HG02840 (cell line): ENCODE data around the gene ZC2HC1C.

Experiments used
- ATAC-seq: cut with Tn5 transposase; IDR thresholded peaks from one replicate; pipeline ENCODE4 v1.9.1; 2021; ENCODE audit warnings: mild to moderate bottlenecking, moderate library complexity, moderate number of reproducible peaks; ENCODE audit not compliant: unreplicated experiment, low FRiP score

The ZC2HC1C gene, protein sequence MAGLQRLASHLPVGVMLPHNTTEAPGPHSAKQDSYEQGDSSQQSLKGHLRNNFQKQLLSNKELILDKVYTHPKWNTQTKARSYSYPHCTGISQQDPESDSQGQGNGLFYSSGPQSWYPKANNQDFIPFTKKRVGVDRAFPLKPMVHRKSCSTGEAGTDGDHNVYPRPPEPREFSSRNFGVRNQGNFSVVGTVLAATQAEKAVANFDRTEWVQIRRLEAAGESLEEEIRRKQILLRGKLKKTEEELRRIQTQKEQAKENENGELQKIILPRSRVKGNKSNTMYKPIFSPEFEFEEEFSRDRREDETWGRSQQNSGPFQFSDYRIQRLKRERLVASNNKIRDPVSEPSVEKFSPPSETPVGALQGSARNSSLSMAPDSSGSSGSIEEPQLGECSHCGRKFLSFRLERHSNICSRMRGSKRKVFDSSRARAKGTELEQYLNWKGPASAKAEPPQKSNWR

DNA sequence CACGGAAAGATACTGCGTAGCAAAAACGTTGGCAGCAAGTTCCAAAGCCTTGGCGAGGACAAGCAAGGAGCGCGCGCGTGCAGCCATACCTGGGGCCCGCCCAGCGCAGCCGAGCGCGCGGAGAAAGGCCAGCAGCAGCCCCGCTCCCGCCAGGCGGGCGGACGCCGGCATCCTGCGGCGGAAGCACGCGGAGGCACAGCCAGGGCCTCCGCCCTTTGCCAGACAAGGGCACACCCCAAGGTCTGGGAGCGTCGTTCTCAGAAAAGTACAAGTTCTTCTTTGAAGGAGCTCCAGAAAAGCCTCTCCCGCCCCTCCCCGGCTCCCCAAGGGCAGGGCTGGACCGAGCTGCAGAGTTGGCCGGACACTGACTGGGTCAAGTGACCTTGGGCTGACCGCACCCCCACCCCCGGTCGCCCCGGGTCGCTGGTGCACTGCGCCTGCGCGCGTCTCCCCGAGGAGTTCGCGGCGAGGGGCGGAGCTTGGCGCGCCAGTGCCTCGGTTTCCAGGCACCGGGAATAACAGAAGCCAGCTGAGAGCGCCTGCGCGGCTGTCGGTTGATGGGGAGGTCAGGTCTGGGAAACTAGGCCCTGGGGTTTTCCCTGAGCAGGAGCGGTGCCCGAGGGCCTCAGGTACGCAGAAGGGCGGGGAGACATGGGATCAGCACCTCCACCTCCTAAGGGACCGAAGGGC, at the start of gene ZC2HC1C:
Gene ZC2HC1C (plus strand): TSS at position 521 of the 690 bp plus-strand sequence. CDS start 933 bp downstream, outside the sequence.
- no peak for ATAC-seq

DNA sequence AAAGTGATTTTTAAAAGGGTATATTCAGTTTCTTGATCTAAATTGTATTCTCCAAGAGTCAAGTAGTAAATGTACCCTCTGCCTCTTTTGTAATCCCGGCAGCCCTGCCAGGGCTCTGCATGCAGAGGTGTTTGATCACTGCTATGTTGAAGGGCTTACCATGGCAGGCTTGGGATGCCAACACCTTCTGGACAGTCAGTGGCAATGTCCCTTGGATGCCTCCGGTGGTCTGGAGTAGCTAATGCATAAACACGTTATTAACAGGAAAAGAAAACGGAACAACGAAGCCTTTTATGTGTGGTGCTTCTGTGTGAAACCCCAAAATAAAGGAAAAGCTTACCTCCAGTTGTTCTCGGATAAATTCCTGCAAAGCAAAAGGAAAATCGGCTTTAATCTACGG, 46.8 kb upstream of the ZC2HC1C start:
- ATAC-seq = no peak

DNA sequence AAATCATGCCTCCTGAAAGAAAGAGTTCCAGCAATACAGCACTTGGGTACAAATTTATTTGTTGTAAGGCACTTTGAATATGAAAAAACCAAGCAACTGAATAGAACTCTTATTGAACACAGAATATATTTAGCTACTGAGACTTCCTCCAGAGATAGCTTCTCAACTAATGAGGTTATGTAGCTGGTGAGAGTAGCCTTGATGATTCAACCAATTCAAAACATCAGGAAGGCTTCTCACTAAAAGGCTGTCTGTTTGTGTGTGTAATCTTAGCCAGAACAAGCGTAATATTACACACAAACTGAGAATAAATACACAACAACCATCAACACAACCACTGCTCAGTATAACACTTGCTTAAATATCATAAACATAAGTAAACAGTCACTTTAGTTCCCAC, 46.3 kb upstream of the ZC2HC1C start:
- no peak for ATAC-seq

DNA sequence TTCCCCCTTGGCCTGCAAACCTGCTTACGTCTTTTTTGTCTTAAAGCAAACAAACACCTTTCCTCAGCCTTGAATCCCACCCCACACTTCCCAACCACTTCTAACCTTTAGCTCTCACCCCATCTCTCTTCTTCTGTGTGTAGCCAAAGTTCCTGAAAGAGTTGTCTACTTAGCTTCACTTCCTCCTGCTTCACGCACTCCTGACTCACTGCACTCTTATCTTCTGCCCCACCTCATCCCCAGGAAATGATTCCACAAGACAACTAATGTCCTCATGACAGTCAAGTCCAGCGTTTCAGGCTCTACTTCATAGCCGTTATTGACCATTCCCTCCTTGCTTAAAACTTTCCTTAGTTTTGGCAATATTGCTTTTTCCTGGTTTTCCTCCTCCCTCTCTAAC, 44.4 kb upstream of the ZC2HC1C start:
- ATAC-seq = no peak

DNA sequence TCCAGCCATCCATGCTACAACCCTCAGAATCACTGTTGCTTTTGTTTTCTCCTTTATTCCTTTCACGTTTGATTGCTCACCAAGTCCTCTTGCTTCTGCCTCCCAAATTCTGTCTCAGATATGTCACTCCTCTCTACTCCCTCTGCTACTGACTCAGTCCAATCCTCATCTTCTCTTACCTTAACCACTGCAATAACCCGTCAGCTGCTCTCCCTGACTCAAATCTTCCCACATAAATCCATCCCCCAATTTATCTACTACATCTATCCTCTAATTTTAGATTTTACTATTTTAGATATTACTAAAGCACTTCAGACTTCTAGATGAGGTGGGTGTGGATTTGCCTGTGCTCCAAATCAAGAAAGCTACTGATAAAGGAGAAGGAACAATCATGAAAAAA, 43.6 kb upstream of the ZC2HC1C start:
- ATAC-seq = no peak

DNA sequence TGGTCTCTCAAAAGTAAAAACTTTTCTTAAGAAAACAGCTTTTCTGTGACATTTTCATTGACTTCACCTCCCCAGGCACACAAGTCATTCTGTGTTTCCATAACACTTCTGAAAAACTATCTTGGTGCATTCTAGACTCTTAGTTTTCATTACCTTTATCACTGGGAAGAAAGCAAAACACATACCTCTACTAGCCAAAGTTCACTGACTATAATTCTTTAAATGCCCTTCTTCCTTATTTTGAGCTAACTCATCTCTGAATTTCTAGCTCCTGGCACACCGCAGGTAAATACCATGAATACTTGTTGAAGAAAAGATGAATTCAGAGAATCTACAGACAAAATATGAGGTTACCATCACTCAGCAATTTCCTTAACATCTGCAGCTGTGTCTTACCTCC, 39.3 kb upstream of the ZC2HC1C start:
- ATAC-seq = no peak

DNA sequence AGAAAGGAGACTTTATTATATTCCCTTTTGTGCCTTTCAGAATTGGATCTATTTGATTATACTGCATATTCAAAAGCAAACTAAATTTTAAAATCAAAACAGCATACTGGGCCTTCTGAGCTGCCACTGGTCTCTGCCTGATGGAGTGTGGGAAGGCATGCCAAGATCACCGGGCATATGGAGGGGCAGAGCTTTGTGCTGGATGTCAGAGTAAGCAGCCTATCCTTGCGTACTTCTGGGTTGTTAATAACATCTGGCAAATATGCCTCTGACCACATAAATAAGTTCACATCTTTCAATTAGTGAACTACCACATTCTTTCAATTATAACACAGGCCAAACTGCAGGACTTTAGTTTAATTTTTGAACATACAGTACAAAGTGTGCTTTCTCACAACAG, 36.5 kb upstream of the ZC2HC1C start:
- ATAC-seq = no peak

DNA sequence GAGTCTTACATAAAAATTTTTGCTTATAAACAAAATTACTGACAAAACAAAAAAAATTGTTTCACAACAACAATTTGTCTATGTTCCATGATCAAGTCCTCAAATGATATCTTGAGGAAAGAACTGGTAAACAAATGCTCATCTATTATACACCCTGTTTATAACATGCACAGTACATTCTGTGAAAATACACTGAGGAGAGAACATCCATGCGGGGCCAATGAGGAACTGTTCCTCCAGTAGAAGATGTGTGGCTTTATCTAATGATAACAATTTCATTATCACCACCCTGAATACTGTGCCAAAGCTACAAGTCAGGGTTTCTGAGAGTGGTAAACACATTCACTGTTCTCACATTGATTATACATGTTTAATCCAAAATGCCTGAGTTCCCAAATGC, 28.9 kb upstream of the ZC2HC1C start:
- no peak for ATAC-seq

DNA sequence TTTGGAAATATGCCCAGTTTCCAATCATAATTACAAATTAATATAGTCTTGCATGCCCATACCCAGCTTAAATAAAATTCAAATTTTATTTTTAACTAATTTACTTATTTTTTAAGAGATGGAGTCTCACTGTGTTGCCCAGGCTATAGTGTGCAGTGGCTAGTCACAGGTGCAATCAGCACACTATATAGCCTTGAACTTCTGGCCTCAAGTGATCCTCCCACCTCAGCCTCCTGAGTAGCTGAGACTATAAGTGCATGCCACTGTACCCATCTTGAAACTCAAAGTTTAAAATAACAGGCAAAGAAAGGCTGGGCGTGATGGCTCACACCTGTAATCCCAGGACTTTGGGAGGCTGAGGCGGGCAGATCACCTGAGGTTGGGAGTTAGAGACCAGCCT, 28.5 kb upstream of the ZC2HC1C start:
- no peak for ATAC-seq

DNA sequence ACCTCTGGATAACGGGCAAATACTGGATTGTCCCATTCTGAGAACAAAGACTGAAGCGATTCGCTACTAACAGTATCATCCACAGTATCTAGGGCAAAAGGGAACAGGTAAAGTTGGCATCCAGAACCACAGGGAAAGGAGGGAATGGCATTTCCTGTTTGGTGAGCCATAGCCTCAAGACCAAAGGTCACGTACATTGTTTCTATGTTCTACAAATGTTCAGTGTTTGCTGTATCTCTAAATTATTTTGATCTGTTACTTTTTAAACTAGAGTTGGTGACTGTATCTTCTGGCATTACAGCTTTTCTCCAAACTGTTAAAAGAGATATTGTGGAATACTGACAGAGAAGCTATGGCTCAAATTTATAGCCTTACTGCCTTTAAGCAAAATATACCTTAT, 27.8 kb upstream of the ZC2HC1C start:
- no peak for ATAC-seq

DNA sequence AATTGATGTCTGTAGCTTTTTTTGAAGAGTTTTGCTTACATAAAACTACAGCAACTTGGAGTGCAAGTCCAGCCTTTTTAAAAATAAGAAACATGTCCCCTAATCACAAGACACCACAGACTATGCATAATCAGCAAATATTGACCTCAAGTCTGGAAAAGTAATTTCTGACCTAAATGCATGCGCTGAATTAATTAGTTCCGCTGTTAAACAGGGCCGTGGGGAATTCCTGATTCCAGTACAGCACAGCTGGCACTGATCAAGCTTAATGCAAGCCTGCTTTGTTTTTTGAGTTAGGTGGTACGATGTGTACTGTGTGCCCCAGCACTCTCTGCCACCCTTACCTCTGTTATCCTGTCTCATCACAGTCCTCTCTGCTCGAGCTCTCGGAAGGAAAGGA, 27.4 kb upstream of the ZC2HC1C start:
- ATAC-seq = no peak

DNA sequence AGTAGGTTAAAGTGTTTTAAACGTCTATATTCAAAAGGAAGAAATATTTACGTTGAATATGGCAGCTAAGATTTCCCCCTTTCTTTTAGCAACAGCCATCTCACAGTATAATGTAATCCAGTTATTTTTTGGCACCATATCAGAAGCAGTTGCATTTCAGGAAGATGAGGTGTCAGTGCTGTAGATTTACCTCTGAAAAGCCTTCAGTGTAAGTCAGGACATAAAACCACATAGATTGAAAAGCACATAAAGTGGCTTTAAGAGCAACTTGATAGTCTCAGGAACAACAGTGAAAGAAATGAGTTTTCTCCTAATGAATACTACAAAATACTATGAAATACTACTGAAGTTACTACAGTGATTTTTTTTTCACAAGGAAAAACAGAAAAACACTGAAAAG, 25.1 kb upstream of the ZC2HC1C start:
- ATAC-seq = no peak

DNA sequence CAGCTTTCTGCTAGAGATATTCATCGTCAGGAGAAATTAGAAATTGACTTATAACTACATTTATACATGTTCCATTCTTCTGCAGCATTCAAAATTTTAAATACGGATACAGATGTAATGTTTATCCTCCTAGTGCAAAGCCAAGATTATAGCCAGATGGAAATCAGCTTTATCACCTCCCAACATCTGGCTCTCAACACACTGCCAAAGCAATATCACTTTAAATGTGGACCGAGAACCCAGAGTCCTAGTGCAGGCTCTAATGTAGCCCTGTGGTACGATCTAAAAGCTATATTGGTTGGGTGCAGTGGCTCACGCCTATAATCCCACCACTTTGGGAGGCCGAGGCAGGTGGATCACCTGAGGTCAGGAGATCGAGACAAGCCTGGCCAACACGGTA, 24.7 kb upstream of the ZC2HC1C start:
- ATAC-seq = no peak

DNA sequence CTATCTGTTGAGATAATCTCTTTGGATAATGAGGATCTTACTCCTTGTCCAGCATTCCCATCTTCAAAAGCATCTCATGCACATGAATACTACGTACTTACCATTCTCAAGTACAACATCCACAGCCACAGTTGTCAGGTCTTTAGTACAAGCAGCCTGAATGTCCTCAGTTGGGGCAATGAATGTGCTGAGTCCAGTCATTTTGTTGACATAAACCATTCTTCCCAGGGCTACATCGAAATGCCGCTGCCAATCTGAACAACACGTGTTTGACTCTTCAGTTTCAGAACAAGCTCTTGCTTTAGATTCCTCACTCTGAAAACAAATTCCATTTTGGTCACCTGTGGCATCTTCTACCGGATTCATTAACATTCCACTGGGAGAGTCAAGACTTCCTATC, 23.2 kb upstream of the ZC2HC1C start:
- ATAC-seq = no peak

DNA sequence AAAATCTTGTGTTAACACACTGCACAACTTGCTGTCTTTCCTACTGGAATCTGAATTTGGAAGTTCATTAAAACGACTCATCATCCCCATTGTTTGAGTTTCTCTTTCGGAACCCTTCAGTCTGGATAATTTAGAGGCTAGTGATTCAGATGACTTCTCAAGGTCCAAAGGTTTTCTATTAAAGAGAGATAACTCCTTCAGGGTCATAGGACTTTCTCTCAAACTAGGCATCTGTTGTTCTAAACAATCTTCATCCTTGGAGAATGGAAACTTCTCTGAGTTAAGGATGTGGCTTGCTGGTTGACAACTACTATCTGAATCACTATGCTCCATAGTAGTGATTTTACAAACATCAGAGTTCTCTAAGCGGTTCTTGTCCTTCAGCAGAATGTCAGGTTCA, 22.5 kb upstream of the ZC2HC1C start:
- ATAC-seq = no peak

DNA sequence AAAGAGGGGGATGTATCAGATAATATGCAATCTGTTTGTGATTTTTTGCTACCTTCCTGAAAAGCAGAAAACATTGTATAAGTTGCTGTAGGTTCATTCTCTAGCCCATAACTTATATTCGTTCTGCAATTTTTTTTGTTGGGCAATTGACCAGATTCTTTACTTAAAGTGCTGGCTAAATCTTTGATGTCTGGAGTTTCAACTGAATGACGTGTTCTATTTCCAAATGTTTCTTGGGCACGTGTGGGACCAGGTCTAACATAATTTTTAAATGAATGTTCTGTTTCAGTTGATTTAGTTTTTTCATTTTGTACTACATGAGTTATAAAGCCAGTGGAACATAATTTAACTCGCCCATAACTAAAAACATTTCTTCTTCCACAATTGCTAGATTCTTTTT, 21.9 kb upstream of the ZC2HC1C start:
- no peak for ATAC-seq

DNA sequence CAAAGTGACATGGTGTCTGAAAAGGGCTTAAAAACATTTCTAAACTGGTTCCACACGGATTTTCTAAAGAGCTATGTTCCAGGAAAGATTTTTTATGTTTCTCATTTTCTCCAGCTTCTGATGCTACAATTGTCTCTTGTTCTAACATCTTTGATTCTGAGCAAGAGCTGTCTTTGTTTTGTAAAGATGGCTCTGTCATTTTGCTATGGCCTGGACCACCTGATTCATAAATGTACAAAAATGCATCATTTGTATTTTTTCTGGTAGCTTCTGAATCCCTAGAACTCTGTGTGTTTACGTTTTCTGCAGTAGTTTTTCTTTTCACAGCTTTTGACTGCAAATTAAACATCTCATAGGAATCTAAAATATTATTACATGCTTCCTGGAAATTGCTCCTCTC, 21.3 kb upstream of the ZC2HC1C start:
- ATAC-seq = no peak

DNA sequence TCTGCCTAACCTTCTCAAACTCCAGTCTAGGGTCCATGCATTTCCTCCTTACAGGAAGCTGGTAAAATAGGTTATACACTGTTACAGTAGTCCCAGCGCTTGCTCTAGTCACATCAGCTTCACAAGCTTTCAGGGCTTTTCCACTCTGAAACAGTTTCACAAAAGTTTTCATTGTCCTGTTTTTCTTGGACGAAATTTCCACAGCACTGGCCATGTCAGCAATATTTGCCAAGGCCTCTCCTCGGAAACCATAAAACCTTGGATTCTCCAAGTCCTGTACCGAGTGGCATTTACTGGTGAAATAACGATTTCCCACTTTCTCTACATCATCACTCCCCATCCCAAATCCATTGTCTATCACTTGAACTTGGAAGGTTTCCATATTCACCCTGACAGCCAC, 20.3 kb upstream of the ZC2HC1C start:
- no peak for ATAC-seq

DNA sequence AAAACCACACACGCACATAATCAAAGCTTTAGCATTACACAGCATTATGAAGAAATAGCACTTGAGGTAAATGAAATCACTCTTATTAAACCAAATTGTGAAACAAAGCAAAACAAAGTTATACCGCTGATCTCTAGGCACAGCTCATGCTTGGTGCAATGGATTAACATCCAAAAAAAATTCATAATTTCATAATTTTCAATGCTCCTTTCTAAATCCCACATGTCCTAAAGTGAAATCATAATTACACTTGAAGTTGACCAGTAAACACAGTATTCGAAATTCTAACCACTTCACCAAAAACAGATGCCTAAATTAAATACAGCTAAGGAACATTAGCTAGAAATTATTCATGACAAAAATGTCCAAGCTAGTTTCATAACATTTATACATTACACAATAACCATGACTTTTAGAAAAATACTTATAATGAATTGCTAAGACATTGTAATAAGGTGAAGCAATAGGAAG, 19.7 kb upstream of the ZC2HC1C start:
- no peak for ATAC-seq

DNA sequence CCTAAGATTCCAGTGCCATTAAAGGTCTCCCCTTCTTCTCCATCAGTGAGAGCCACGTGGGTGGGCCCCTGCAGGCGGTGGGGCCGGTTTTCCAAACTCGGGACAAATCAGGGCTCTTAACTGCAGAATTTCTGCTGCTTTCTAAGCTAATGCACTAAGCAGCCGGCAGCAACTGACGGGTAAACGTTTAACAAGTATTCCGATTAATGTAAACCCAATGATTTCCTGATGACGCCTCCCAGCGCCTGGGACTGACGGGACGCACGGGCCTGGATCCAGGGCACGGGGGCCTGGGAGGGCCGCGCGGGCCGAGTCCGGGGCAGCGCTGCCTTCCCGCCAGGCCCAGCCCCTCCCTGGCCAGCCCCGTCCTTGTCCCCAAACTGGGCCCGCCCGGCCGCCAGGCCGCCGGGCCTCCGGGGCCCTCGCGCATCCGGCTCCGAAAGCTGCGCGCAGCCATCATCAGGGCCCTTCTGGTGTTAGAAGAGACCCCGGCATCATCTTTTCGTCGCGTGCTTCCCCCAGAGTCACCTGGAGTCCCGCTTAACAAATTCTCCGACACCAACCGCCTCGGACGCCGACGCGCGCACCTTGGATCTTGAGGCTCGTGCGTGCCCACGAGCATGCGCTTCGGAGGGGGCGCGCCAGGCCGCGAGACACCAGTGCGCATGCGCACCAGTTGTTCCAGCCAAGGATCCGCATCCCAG, 18.4 kb upstream of the ZC2HC1C start, which contains the start of gene MLH3:
Gene MLH3 (minus strand): TSS at position 616 of the 704 bp plus-strand sequence. CDS start 1,812 bp downstream, outside the sequence.
- peak; percentile 72 for ATAC-seq

DNA sequence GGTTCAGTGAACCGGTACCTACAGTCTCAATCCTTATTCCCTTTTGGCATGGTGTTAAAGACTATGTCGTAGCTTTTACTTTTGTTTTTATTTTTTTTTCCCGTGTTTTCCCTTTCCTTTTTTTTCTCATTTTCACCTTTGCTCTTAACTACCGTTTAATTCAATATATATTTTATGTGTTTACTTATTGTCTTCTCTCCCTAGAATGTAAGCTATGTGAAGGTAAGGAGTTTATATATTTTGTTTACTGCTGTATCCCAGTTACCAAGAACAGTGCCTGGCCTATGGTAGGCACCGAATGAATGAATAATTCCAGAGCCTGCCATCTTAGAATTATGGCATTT, 17.9 kb upstream of the ZC2HC1C start:
- ATAC-seq = no peak
